Measurements from ENCODE around the gene TCF4.

Gene TCF4

GRCh38 chr18:55321265-55322177 lies 266.5 kb downstream of the TCF4 start:
- peak; percentile 87 for DNase-seq (ENCODE audit: low read depth)
- H3K4me3 ChIP-seq (ENCODE audit: low read length) = peak overlapping the region; percentile 43

DNA sequence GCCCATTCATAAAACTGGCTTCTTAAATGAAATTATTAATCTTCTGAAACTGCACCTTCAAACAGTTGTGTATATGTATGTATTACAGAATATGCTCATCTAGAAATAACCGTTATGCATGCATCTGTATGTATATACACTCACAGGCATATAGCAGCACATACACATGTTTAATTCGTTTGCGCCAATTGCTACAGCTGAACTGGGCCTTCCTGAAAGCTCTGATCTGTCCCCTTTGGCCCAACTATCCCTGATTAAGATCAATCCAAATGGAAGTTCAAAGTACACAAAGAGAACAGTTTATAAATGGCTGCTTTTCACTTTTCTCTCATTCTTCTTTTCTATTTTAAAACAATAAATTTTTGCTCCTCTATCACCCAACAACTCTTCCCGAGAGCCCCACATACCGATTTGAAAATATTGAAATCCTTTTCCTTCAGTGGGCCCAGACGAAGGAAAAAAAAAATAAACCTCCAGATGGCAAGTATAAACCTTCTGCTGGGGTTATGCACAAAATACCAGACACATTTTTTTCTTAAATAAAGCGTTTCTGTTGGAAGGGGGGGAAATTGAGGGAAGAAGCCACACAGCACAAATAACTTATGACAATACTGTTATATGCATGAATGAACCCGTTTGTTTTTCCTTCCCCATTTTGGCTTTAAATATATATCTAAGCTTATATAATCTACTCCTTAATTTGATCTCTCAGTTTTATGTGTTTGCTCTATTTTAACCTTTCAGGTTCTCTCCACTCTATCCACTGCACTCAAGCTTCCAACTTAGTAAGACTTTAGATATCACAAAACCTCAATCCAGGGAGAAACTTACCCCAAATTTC lies 267.3 kb downstream of the TCF4 start:
- TF ChIP-seq CTCF (IDR thresholded peaks at IDR 0.05; ENCODE audit: insufficient read depth, low read depth, low read length, missing control alignments) = no peak
- no peak for DNase-seq (ENCODE audit: low read depth)
- no peak overlapping the region for H3K4me3 ChIP-seq (ENCODE audit: low read length)

More at GRCh38 chr18:55321265-55322177, 266.5 kb downstream of the TCF4 start:
- TF ChIP-seq CTCF (IDR thresholded peaks at IDR 0.05; ENCODE audit: insufficient read depth, low read depth, low read length, missing control alignments) = no peak

DNA sequence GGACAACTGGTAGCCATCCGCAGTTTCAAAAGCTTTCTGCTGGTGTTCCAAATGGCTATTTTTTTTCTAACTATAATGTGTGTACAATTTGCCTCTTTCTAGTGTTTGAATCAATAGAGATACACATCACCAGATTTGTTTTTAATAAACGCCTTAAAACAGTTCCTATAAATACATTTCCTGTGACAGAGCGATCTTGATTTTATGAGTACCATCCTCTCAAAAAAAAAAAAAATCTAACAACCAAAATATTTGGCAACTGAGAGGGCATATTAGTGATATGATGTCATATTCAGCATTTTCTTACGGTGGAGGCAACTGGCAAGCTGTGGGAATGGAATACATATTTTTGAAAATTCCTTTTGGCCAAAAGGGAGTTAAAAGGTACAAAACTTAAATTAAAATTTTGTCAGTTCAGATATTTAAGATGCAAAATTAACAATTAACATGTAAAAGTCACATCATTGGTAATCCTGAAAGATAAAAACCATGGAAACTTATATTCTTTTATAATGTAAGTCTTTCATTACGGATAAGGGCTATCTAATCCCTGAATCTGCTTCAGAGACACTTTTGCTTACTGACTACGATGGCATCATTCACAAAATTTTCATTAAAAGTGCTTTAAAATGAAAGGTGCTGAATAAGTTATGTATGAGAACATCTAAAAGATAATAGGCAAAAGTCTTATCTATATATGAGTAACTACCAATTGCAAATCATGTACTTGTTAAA lies 268.4 kb downstream of the TCF4 start:
- DNase-seq (ENCODE audit: low read depth) = no peak
- no peak for TF ChIP-seq CTCF (IDR thresholded peaks at IDR 0.05; ENCODE audit: insufficient read depth, low read depth, low read length, missing control alignments)
- no peak overlapping the region for H3K4me3 ChIP-seq (ENCODE audit: low read length)

- no peak overlapping the region for H3K4me3 ChIP-seq (ENCODE audit: low read length)
- DNase-seq (ENCODE audit: low read depth) = no peak
- no peak for TF ChIP-seq CTCF (IDR thresholded peaks at IDR 0.05; ENCODE audit: insufficient read depth, low read depth, low read length, missing control alignments)
Observed at GRCh38 chr18:55318951-55319441, 269.0 kb downstream of the TCF4 start.

DNA sequence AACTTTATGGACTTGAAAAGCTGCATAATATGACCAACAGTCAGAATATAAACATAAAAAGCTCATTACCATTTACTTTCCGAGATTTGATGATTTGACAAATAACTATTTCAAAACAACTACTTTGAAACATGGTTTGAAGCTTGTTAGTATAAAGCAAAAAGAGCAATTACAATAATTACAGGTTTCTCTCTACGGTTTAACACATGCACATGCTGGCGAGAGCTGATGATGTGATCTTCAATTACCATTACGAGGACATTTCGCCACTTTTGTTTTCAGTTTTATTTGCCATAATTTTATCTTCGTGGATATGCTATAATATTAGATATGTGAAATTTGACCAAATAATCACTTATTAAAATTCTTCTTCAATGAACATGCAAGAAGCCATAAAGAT lies 270.1 kb downstream of the TCF4 start:
- no peak overlapping the region for H3K4me3 ChIP-seq (ENCODE audit: low read length)
- DNase-seq (ENCODE audit: low read depth) = no peak
- no peak for TF ChIP-seq CTCF (IDR thresholded peaks at IDR 0.05; ENCODE audit: insufficient read depth, low read depth, low read length, missing control alignments)

DNA sequence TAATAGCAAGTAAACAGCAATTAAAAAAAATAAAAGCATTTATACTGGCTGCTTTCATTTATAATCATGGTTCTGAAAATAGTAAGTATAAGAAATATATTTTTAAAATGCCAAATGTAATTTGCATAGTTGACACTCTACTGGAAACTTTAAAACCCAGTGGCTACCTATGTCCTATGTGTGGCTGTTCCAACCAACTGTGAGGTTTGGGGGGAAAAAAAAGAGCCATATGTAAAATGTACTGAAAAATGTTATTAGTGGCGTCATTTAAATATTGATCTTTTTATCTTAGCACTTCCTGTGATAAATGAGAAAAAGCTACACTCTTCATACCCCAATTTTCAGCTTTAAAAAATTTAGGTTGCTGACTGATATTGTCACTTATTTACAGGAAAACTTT lies 270.7 kb downstream of the TCF4 start:
- no peak for DNase-seq (ENCODE audit: low read depth)
- no peak overlapping the region for H3K4me3 ChIP-seq (ENCODE audit: low read length)

More for the DNA sequence above, 270.7 kb downstream of the TCF4 start:
- no peak for TF ChIP-seq CTCF (IDR thresholded peaks at IDR 0.05; ENCODE audit: insufficient read depth, low read depth, low read length, missing control alignments)

Data from epithelial cell of esophagus (primary cell).